B cell (primary cell): Measurements from ENCODE around the gene RIMKLB. TPM values are rescaled to one million over a fixed set of nuclear protein-coding genes. Genes with fewer than 3 reads are reported as not detected.
"Not testable (repeated sequence)": the region's sequence is repeated elsewhere in the genome, so short reads cannot be mapped to it uniquely, and the experiment has no call there.

Experiments used
- ATAC-seq: fragments of 200-7000 bp; cut with Tn5 transposase; one replicate; pipeline ENCODE4 v1.10.0; 2021; ENCODE audit warnings: low read depth, mild to moderate bottlenecking, moderate number of reproducible peaks, moderate library complexity
- CTCF ChIA-PET: fragments of 350-600 bp; sonication (Branson Sonifier 250); formaldehyde crosslinking; loops from one replicate; lab custom pipeline; 2021; ENCODE audit warnings: antibody characterized with exemption, inconsistent platforms; lab: Charles Lee
- POLR2A ChIA-PET: fragments of 350-600 bp; sonication (Branson Sonifier 250); formaldehyde crosslinking; loops from one replicate; lab custom pipeline; 2021; ENCODE audit warnings: antibody characterized with exemption; lab: Charles Lee
- DNase-seq: peaks from one replicate; pipeline ENCODE4 v3.0.0; 2013
- H2AFZ ChIP-seq: 2 replicates; pipeline ENCODE4 v1.6.1; 2012; ENCODE audit warnings: mild to moderate bottlenecking, low read depth, low read length; ENCODE audit not compliant: insufficient read depth, poor library complexity, severe bottlenecking
- H3K27ac ChIP-seq, 2 donors: 1 replicate in 1 of 2; 2 replicates in 1 of 2; pipeline ENCODE4 v1.5.1; 2012 to 2013; ENCODE audit warnings: low read length in 2 of 2, mild to moderate bottlenecking in 2 of 2, moderate library complexity in 1 of 2
- H3K27me3 ChIP-seq, 4 experiments: fragments of 200-600 bp in 1 of 4; sonication (generic) in 1 of 4; replicated peaks in 1 of 4; 1 replicate in 2 of 4; 2 replicates in 2 of 4; pipeline versions ENCODE4 v1.6.1 to v1.7.0; 2013 to 2016; ENCODE audit warnings: low read length in 3 of 4, mild to moderate bottlenecking in 2 of 4, mixed read lengths in 1 of 4, moderate library complexity in 1 of 4; ENCODE audit not compliant: insufficient read depth in 4 of 4, control insufficient read depth in 3 of 4; ENCODE audit errors: control extremely low read depth in 1 of 4
- H3K36me3 ChIP-seq, 2 experiments: replicated peaks in 1 of 2; 1 replicate in 1 of 2; 2 replicates in 1 of 2; pipeline versions ENCODE4 v1.6.1 to v1.7.1; 2013; ENCODE audit warnings: low read length in 1 of 2; ENCODE audit not compliant: insufficient read depth in 2 of 2, control insufficient read depth in 1 of 2; ENCODE audit errors: control extremely low read depth in 1 of 2, extremely low read depth in 1 of 2
- H3K4me1 ChIP-seq, 2 donors: fragments of 200-600 bp in 1 of 2; sonication (generic) in 1 of 2; 1 replicate in 1 of 2; 2 replicates in 1 of 2; pipeline versions ENCODE4 v1.5.1 to v1.6.1; 2013 to 2017; ENCODE audit warnings: low read length in 2 of 2; ENCODE audit not compliant: control insufficient read depth in 2 of 2, insufficient read depth in 2 of 2
- H3K4me2 ChIP-seq: replicated peaks from 2 replicates; pipeline ENCODE3; 2012; ENCODE audit warnings: mild to moderate bottlenecking, low read depth, low read length; ENCODE audit not compliant: poor library complexity, severe bottlenecking
- H3K4me3 ChIP-seq, 5 experiments: fragments of 200-600 bp in 1 of 5; sonication (generic) in 1 of 5; 1 replicate in 3 of 5; 2 replicates in 2 of 5; pipeline versions ENCODE4 v1.5.1 to v1.7.0; 2011 to 2016; ENCODE audit warnings: low read length in 4 of 5, mild to moderate bottlenecking in 4 of 5, low read depth in 2 of 5, control low read depth in 1 of 5, moderate library complexity in 1 of 5; ENCODE audit not compliant: insufficient read depth in 1 of 5; ENCODE audit errors: control extremely low read depth in 1 of 5, extremely low read depth in 1 of 5
- H3K79me2 ChIP-seq: fragments of 200-600 bp; sonication (generic); one replicate; pipeline ENCODE4 v1.6.0; 2016; ENCODE audit warnings: low read length; ENCODE audit not compliant: control insufficient read depth, insufficient read depth
- H3K9ac ChIP-seq: fragments of 200-600 bp; sonication (generic); 2 replicates; pipeline ENCODE4 v1.6.1; 2017; ENCODE audit warnings: mild to moderate bottlenecking, low read length, moderate library complexity
- H3K9me3 ChIP-seq, 3 donors: one replicate each; pipeline versions ENCODE4 v1.6.1 to v1.7.1; 2013; ENCODE audit warnings: low read length in 2 of 3; ENCODE audit not compliant: control insufficient read depth in 2 of 3, insufficient read depth in 1 of 3; ENCODE audit errors: control extremely low read depth in 1 of 3
- H4K20me1 ChIP-seq: 2 replicates; pipeline ENCODE4 v1.6.0; 2012; ENCODE audit warnings: mild to moderate bottlenecking, low read length; ENCODE audit not compliant: insufficient read depth, control insufficient read depth, poor library complexity, severe bottlenecking
- H3K27ac Mint-ChIP-seq: one replicate; pipeline ENCODE4 v1.8.0; 2021; ENCODE audit warnings: mixed read lengths
- H3K27me3 Mint-ChIP-seq: one replicate; pipeline ENCODE4 v1.8.0; 2021; ENCODE audit warnings: mixed read lengths
- H3K4me1 Mint-ChIP-seq: one replicate; pipeline ENCODE4 v1.8.0; 2021; ENCODE audit warnings: mixed read lengths
- H3K4me3 Mint-ChIP-seq: one replicate; pipeline ENCODE4 v1.8.0; 2021; ENCODE audit warnings: mixed read lengths
- H3K9me3 Mint-ChIP-seq: one replicate; pipeline ENCODE4 v1.8.0; 2022; ENCODE audit warnings: mixed read lengths; ENCODE audit not compliant: insufficient read depth
- EZH2 ChIP-seq: IDR thresholded peaks from 2 replicates; pipeline ENCODE4 v1.6.1; 2012; ENCODE audit warnings: borderline replicate concordance, low read depth, mild to moderate bottlenecking, moderate library complexity, low read length; ENCODE audit not compliant: insufficient read depth, poor library complexity, severe bottlenecking
- WGBS: methylation state at CpG from one replicate; pipeline ENCODE4 v1.1.5; 2013; ENCODE audit warnings: missing lambda C conversion rate; ENCODE audit not compliant: insufficient coverage; 5-methylcytosine and 5-hydroxymethylcytosine counted together
- intact Hi-C: fragments of 100-400 bp; cut with micrococcal nuclease; formaldehyde crosslinking; loops from one replicate; pipeline ENCODE4 v1.10.0; 2022
- polyA plus RNA-seq: library from polyadenylated mRNA; depleted of rRNA; stranded (reverse); fragments of >200 nt; gene quantifications from 2 replicates; pipeline ENCODE4 v1.2.3, GENCODE V29; 2012
- total RNA-seq, 2 donors: library from RNA; stranded (reverse); fragments of 120-200 nt in 1 of 2; gene quantifications; 1 replicate in 1 of 2; 2 replicates in 1 of 2; pipeline versions ENCODE4 v1.2.3 to v1.2.4, GENCODE V29; 2013 to 2022
- TF ChIP-seq, protein P1 (sequence below): fragments of 200-600 bp; IDR thresholded peaks from one replicate; pipeline ENCODE4 v1.8.0; 2022; ENCODE audit warnings: antibody characterized with exemption, mild to moderate bottlenecking

RIMKLB gene
- total and polyA plus RNA-seq, 2 donors (not counting 1 experiment from before 2014, with no cell fraction given) = 27.8 to 54.2 TPM

DNA sequence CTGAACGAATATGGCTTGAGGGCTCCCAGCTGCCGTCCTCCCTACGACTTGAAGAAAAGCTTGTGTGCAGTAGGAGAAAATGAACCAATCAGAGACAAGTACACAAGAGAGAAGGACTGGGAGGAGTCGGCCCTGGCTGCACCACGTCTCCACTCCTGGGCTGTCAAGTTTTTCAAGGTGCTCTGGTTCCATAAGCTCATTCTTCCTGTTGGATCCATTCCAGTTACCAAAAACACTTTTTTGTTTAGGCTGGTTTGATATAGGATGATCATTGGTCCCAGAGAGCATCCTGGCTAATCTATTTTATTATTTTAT lies 121.8 kb downstream of the RIMKLB start:
- H3K27me3 ChIP-seq = no peaks in the 10 kb centered on the region
- no peak overlapping the region for H3K9ac ChIP-seq
- no peaks in the 10 kb centered on the region for H3K9me3 ChIP-seq
- no peak overlapping the region for H3K4me3 ChIP-seq
- Mint-ChIP-seq H3K27me3 (no peaks in the 10 kb centered on the region), H3K27ac (no peak overlapping the region), H3K9me3 (no peaks in the 10 kb centered on the region), H3K4me1 (no peaks in the 10 kb centered on the region), H3K4me3 (no peak overlapping the region)
- no peak for ATAC-seq
- no peaks in the 10 kb centered on the region for H3K36me3 ChIP-seq
- no peak overlapping the region for H3K4me2 ChIP-seq
- H4K20me1 ChIP-seq = no peaks in the 10 kb centered on the region
- no peak for TF ChIP-seq EZH2
- TF ChIP-seq, protein P1, sequence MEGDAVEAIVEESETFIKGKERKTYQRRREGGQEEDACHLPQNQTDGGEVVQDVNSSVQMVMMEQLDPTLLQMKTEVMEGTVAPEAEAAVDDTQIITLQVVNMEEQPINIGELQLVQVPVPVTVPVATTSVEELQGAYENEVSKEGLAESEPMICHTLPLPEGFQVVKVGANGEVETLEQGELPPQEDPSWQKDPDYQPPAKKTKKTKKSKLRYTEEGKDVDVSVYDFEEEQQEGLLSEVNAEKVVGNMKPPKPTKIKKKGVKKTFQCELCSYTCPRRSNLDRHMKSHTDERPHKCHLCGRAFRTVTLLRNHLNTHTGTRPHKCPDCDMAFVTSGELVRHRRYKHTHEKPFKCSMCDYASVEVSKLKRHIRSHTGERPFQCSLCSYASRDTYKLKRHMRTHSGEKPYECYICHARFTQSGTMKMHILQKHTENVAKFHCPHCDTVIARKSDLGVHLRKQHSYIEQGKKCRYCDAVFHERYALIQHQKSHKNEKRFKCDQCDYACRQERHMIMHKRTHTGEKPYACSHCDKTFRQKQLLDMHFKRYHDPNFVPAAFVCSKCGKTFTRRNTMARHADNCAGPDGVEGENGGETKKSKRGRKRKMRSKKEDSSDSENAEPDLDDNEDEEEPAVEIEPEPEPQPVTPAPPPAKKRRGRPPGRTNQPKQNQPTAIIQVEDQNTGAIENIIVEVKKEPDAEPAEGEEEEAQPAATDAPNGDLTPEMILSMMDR = no peak
- H3K27ac ChIP-seq = no peak overlapping the region
- H3K79me2 ChIP-seq = no peaks in the 10 kb centered on the region
- DNase-seq = no peak
- H2AFZ ChIP-seq = no peak overlapping the region
- WGBS = 94% methylated on average over 5 of the region's 5 CpGs
- intact Hi-C loops = no loop called here
- no peaks in the 10 kb centered on the region for H3K4me1 ChIP-seq
- CTCF ChIA-PET = no interaction called here
- POLR2A ChIA-PET = no interaction called here

DNA sequence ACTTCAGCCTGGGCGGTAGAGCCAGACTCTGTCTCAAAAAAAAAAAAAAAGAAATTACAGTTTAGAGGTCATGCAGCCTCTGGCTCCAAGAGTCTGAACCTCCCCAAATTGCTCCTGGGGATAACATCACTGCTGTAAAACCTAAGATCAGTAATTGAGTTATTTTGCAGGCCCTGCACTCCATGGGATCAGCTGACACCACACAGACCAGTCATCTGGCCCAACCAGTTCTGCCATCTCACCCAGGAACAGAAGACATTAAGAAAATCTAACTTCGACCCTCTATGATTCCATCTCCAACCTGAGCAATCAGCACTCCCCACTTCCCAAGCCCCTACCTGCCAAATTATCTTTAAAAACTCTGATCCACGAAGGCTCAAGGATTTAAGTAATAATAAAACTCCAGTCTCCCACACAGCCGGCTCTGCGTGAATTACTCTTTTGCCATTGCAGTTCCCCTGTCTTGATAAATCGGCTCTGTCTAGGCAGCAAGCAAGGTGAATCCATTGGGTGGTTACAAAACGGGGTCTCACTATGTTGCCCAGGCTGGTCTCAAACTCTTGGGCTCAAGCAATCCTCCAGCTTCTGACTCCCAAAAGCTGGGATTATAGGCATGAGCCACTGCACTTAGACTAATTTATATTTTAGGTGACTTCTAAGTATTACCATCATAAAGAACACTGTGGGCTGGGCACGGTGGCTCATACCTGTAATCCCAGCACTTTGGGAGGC lies 123.1 kb downstream of the RIMKLB start:
- not testable (repeated sequence) for H3K27ac Mint-ChIP-seq, H3K4me3 Mint-ChIP-seq
- POLR2A ChIA-PET = interaction anchor here (0.7 kb wide), 1 partner anchor 66 kb away, joined by 3 read pairs; no protein-coding TSS in a partner anchor

More for the DNA sequence above, 123.1 kb downstream of the RIMKLB start:
- H3K9ac ChIP-seq, H3K4me1 Mint-ChIP-seq, ATAC-seq, CTCF ChIA-PET, DNase-seq, H3K36me3 ChIP-seq, H3K4me3 ChIP-seq, H3K27me3 ChIP-seq, H3K9me3 Mint-ChIP-seq, H3K27ac ChIP-seq, H3K4me2 ChIP-seq, H3K4me1 ChIP-seq, H3K79me2 ChIP-seq, H4K20me1 ChIP-seq, intact Hi-C loops, H3K27me3 Mint-ChIP-seq, H3K9me3 ChIP-seq, H2AFZ ChIP-seq: not testable (repeated sequence)
- WGBS = 92% methylated on average over 6 of the region's 8 CpGs
